Stimulated activated CD4-positive, alpha-beta T cell treated with anti-CD3 and anti-CD28 coated beads, Interleukin-12 subunit alpha, Interleukin-12 subunit beta, amount 100 ng/mL, for 24 hours (primary cell): Measurements from ENCODE around the gene PPFIA2.
"Not testable (repeated sequence)": the region's sequence is repeated elsewhere in the genome, so short reads cannot be mapped to it uniquely, and the experiment has no call there.

Source experiments
- DNase-seq, 2 experiments: peaks; one replicate each; pipeline ENCODE4 v3.0.0-alpha.2; 2020; ENCODE audit warnings: low read depth in 2 of 2

PPFIA2 gene

GRCh38 chr12:81211306-81211705, 547.8 kb downstream of the PPFIA2 start:
- no peak for DNase-seq

- not testable (repeated sequence) for DNase-seq
Measured at GRCh38 chr12:81209772-81210225, 549.4 kb downstream of the PPFIA2 start.

GRCh38 chr12:81209012-81209411, 550.1 kb downstream of the PPFIA2 start:
- no peak for DNase-seq

- no peak for DNase-seq
Measured at GRCh38 chr12:81208187-81208911, 550.8 kb downstream of the PPFIA2 start.
